Parathyroid adenoma (tissue), 2 donors: Measurements from ENCODE around the gene PNMA3.
"Not testable (repeated sequence)": the region's sequence is repeated elsewhere in the genome, so short reads cannot be mapped to it uniquely, and the experiment has no call there.

Source experiments
- H2AFZ ChIP-seq: fragments of 300-600 bp; sonication (generic); one replicate; pipeline ENCODE4 v1.7.0; 2017; ENCODE audit warnings: antibody characterized with exemption, mild to moderate bottlenecking
- H3K27ac ChIP-seq: fragments of 300-600 bp; sonication (generic); one replicate; pipeline ENCODE4 v1.7.0; 2017
- H3K27me3 ChIP-seq: fragments of 300-600 bp; sonication (generic); one replicate; pipeline ENCODE4 v1.7.0; 2017; ENCODE audit warnings: low read length; ENCODE audit not compliant: control insufficient read depth, insufficient read depth
- H3K36me3 ChIP-seq: fragments of 300-600 bp; sonication (generic); one replicate; pipeline ENCODE4 v1.7.0; 2017; ENCODE audit warnings: low read length; ENCODE audit not compliant: control insufficient read depth, insufficient read depth
- H3K4me1 ChIP-seq: fragments of 300-600 bp; sonication (generic); one replicate; pipeline ENCODE4 v1.7.0; 2017; ENCODE audit warnings: control low read depth
- H3K4me2 ChIP-seq: fragments of 300-600 bp; sonication (generic); one replicate; pipeline ENCODE4 v1.7.0; 2017; ENCODE audit warnings: low read length
- H3K4me3 ChIP-seq: fragments of 300-600 bp; sonication (generic); one replicate; pipeline ENCODE4 v1.7.0; 2017; ENCODE audit warnings: low read depth, low read length
- H3K79me2 ChIP-seq: fragments of 300-600 bp; sonication (generic); one replicate; pipeline ENCODE4 v1.7.0; 2017; ENCODE audit warnings: control low read depth
- H3K9ac ChIP-seq: fragments of 300-600 bp; sonication (generic); one replicate; pipeline ENCODE4 v1.7.0; 2017; ENCODE audit warnings: mild to moderate bottlenecking
- H3K9me3 ChIP-seq: fragments of 300-600 bp; sonication (generic); one replicate; pipeline ENCODE4 v1.7.0; 2017; ENCODE audit warnings: low read length; ENCODE audit not compliant: control insufficient read depth
- CTCF ChIP-seq: fragments of 300-600 bp; sonication (generic); IDR thresholded peaks from one replicate; pipeline ENCODE4 v1.7.0; 2017; ENCODE audit warnings: antibody characterized with exemption, mild to moderate bottlenecking
- donor health status: primary hyperparathyroidism.

The PNMA3 gene

GRCh38 chrX:153055871-153056749 lies at the start of gene PNMA3:
PNMA3 (plus strand) TSS chrX:153056470; CDS start chrX:153057056, 586 bp downstream.
- Histone ChIP-seq H3K4me2 (no peak within 1 kb of the TSS), H3K27me3 (no peaks in the 10 kb centered on the region), H3K9ac (no peak within 1 kb of the TSS), H3K4me3 (no peak within 1 kb of the TSS), H3K27ac (no peak within 1 kb of the TSS), H3K79me2 (no peaks in the 10 kb centered on the region), H3K9me3 (no peaks in the 10 kb centered on the region), H3K36me3 (no peaks in the 10 kb centered on the region), H2AFZ (peak within 1 kb of the TSS; percentile 42), H3K4me1 (no peaks in the 10 kb centered on the region)
- TF ChIP-seq CTCF: no peak

GRCh38 chrX:153017174-153017573 lies 39.1 kb upstream of the PNMA3 start:
- not testable (repeated sequence) for H3K27ac ChIP-seq, H3K9me3 ChIP-seq, H3K4me3 ChIP-seq, H3K36me3 ChIP-seq, H3K4me2 ChIP-seq, H3K9ac ChIP-seq, H3K27me3 ChIP-seq, H2AFZ ChIP-seq, H3K79me2 ChIP-seq, H3K4me1 ChIP-seq

GRCh38 chrX:153019166-153019565 lies 37.1 kb upstream of the PNMA3 start:
- no peak for TF ChIP-seq CTCF
- Histone ChIP-seq H3K36me3 (no peaks in the 10 kb centered on the region), H3K9ac (no peak overlapping the region)

GRCh38 chrX:153026501-153026900 lies 29.8 kb upstream of the PNMA3 start:
- H3K27ac ChIP-seq, H3K4me1 ChIP-seq, H3K27me3 ChIP-seq, H3K4me2 ChIP-seq, H3K9ac ChIP-seq, H3K36me3 ChIP-seq, H2AFZ ChIP-seq, H3K9me3 ChIP-seq, H3K4me3 ChIP-seq, H3K79me2 ChIP-seq: not testable (repeated sequence)

More at GRCh38 chrX:153019166-153019565, 37.1 kb upstream of the PNMA3 start:
- Histone ChIP-seq H3K27me3 (no peaks in the 10 kb centered on the region), H3K27ac (no peak overlapping the region), H3K79me2 (no peaks in the 10 kb centered on the region), H2AFZ (no peak overlapping the region), H3K4me1 (no peaks in the 10 kb centered on the region), H3K4me2 (no peak overlapping the region), H3K4me3 (no peak overlapping the region), H3K9me3 (no peaks in the 10 kb centered on the region)

GRCh38 chrX:153028487-153028886 lies 27.8 kb upstream of the PNMA3 start:
- not testable (repeated sequence) for H3K4me2 ChIP-seq, H3K9ac ChIP-seq, H3K79me2 ChIP-seq, H3K4me3 ChIP-seq, H3K36me3 ChIP-seq, H2AFZ ChIP-seq, H3K27ac ChIP-seq, H3K4me1 ChIP-seq, H3K9me3 ChIP-seq, H3K27me3 ChIP-seq

GRCh38 chrX:153029162-153029561 lies 27.1 kb upstream of the PNMA3 start:
- Histone ChIP-seq H3K79me2 (no peaks in the 10 kb centered on the region), H3K36me3 (no peaks in the 10 kb centered on the region), H3K4me2 (no peak overlapping the region), H3K4me1 (no peaks in the 10 kb centered on the region), H3K27ac (no peak overlapping the region), H2AFZ (no peak overlapping the region), H3K4me3 (no peak overlapping the region), H3K9me3 (no peaks in the 10 kb centered on the region), H3K27me3 (no peaks in the 10 kb centered on the region), H3K9ac (no peak overlapping the region)
- no peak for TF ChIP-seq CTCF
